Measurements from ENCODE around the gene PRR12. TPM values are rescaled to one million over a fixed set of nuclear protein-coding genes. Genes with fewer than 3 reads are reported as not detected.

The PRR12 gene
- total and polyA plus RNA-seq, 9 of the 15 experiments (the other 6 are each of a cell fraction or from before 2014, with no cell fraction given): 0.01 to 21.1 (median 0.98) TPM

- TF ChIP-seq ZNF395 (CRISPR knock-in tag; IDR thresholded peaks at IDR 0.05) (no peak), JUNB (CRISPR knock-in tag; conservative IDR thresholded peaks at IDR 0.05) (no peak), HDAC3 (IDR thresholded peaks at IDR 0.05; ENCODE audit: borderline replicate concordance, partially characterized antibody) (no peak), CEBPZ (IDR thresholded peaks at IDR 0.05; ENCODE audit: borderline replicate concordance, low read depth, low read length) (no peak), SIX5 (IDR thresholded peaks at IDR 0.05; ENCODE audit: borderline replicate concordance in 1 of 2, insufficient read depth in 1 of 2, low read depth in 1 of 2, low read length in 2 of 2) (peak; percentile 96 to 97), EGR1 (conservative IDR thresholded peaks at IDR 0.05) (peak; percentile 89), NELFE (IDR thresholded peaks at IDR 0.05; ENCODE audit: insufficient read depth, insufficient read length) (no peak), ZNF518B (CRISPR knock-in tag; IDR thresholded peaks at IDR 0.05) (no peak), HNRNPUL1 (IDR thresholded peaks at IDR 0.05; ENCODE audit: low read length) (no peak), RBFOX2 (IDR thresholded peaks at IDR 0.05; ENCODE audit: low read depth, low read length) (peak; percentile 93), THAP12 (CRISPR knock-in tag; IDR thresholded peaks at IDR 0.05) (peak; percentile 93), RFX5 (IDR thresholded peaks at IDR 0.05; ENCODE audit: low read depth, low read length) (no peak), USF1 (CRISPR knock-in tag; IDR thresholded peaks at IDR 0.05) (no peak), ZNF175 (CRISPR knock-in tag; IDR thresholded peaks at IDR 0.05; ENCODE audit: low read depth) (no peak), SIN3B (IDR thresholded peaks at IDR 0.05; ENCODE audit: low read depth) (peak; percentile 73)
Observed at GRCh38 chr19:49580264-49581006, 10.5 kb upstream of the PRR12 start, which contains the start of gene NOSIP (continued).

Measured in K562 (cell line).